HG02852 (cell line): ENCODE data around the gene ZNF407.

Experiments
- ATAC-seq: cut with Tn5 transposase; IDR thresholded peaks from one replicate; pipeline ENCODE4 v1.9.1; 2021; ENCODE audit warnings: mild to moderate bottlenecking, moderate library complexity; ENCODE audit not compliant: unreplicated experiment

Gene ZNF407

GRCh38 chr18:74819433-74820059 is 221.9 kb downstream of the ZNF407 start:
- ATAC-seq: no peak

- ATAC-seq: no peak
Observed at GRCh38 chr18:74820160-74820780, 222.6 kb downstream of the ZNF407 start.

GRCh38 chr18:74825460-74825859 is 227.8 kb downstream of the ZNF407 start:
- no peak for ATAC-seq

- ATAC-seq: no peak
Observed at GRCh38 chr18:74826572-74826971, 228.9 kb downstream of the ZNF407 start.

GRCh38 chr18:74828200-74828599 is 230.5 kb downstream of the ZNF407 start:
- ATAC-seq: no peak

- no peak for ATAC-seq
Observed at GRCh38 chr18:74831571-74832250, 234.0 kb downstream of the ZNF407 start.

GRCh38 chr18:74832381-74832780 is 234.7 kb downstream of the ZNF407 start:
- ATAC-seq: no peak

GRCh38 chr18:74832999-74833398 is 235.3 kb downstream of the ZNF407 start:
- ATAC-seq: no peak

GRCh38 chr18:74834424-74835309 is 237.0 kb downstream of the ZNF407 start:
- ATAC-seq: no peak

- ATAC-seq: no peak
Observed at GRCh38 chr18:74836296-74837139, 238.8 kb downstream of the ZNF407 start.

GRCh38 chr18:74840492-74841167 is 243.0 kb downstream of the ZNF407 start:
- ATAC-seq: no peak

GRCh38 chr18:74841248-74841647 is 243.6 kb downstream of the ZNF407 start:
- no peak for ATAC-seq

- ATAC-seq: no peak
Observed at GRCh38 chr18:74849301-74849700, 251.6 kb downstream of the ZNF407 start.

- ATAC-seq: no peak
Observed at GRCh38 chr18:74856434-74856833, 258.8 kb downstream of the ZNF407 start.

- ATAC-seq: no peak
Observed at GRCh38 chr18:74856928-74857327, 259.3 kb downstream of the ZNF407 start.

- ATAC-seq: no peak
Observed at GRCh38 chr18:74857901-74858300, 260.2 kb downstream of the ZNF407 start.

- no peak for ATAC-seq
Observed at GRCh38 chr18:74861154-74861553, 263.5 kb downstream of the ZNF407 start.

- ATAC-seq: no peak
Observed at GRCh38 chr18:74862094-74862493, 264.4 kb downstream of the ZNF407 start.

- ATAC-seq: no peak
Observed at GRCh38 chr18:74866577-74866976, 268.9 kb downstream of the ZNF407 start.

- ATAC-seq: no peak
Observed at GRCh38 chr18:74868461-74868860, 270.8 kb downstream of the ZNF407 start.
